D721Med (cell line): Measurements from ENCODE around the gene ERC2.

Source experiments
- DNase-seq: peaks from one replicate; pipeline ENCODE4 v3.0.0; 2011; ENCODE audit warnings: low spot score; ENCODE audit not compliant: insufficient read length
- FAIRE-seq: peaks from 2 replicates; lab custom pipeline; 2011; peaks lifted over from hg19 to GRCh38; lab: Jason Lieb, UNC
- TF ChIP-seq, protein P1 (sequence below): IDR thresholded peaks from 2 replicates; pipeline ENCODE4 v1.5.1; 2012; ENCODE audit warnings: mild to moderate bottlenecking, control low read depth; ENCODE audit not compliant: insufficient read depth; ENCODE audit errors: missing control alignments

ERC2 gene

DNA sequence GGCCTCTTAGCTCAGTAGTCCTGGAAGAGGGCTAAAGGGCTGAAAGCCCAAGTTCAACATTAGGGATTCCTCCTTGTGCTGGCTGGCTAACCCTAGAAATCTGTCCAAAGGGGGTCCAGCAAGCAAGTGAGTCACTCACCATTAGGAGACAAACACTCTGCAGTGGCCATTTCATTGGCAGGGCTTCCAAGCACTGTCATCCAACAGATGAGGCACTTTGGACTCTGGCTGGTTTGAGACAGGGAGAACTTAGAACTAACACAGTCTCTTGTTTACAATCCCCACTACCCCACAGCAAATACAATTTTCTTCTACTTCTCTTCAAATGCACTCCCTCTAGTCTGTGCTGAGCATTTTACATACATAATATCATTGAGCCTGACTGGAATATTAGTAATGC is 971.0 kb downstream of the ERC2 start:
- TF ChIP-seq, protein P1, sequence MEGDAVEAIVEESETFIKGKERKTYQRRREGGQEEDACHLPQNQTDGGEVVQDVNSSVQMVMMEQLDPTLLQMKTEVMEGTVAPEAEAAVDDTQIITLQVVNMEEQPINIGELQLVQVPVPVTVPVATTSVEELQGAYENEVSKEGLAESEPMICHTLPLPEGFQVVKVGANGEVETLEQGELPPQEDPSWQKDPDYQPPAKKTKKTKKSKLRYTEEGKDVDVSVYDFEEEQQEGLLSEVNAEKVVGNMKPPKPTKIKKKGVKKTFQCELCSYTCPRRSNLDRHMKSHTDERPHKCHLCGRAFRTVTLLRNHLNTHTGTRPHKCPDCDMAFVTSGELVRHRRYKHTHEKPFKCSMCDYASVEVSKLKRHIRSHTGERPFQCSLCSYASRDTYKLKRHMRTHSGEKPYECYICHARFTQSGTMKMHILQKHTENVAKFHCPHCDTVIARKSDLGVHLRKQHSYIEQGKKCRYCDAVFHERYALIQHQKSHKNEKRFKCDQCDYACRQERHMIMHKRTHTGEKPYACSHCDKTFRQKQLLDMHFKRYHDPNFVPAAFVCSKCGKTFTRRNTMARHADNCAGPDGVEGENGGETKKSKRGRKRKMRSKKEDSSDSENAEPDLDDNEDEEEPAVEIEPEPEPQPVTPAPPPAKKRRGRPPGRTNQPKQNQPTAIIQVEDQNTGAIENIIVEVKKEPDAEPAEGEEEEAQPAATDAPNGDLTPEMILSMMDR: no peak
- DNase-seq (no peak), FAIRE-seq (no peak)

DNA sequence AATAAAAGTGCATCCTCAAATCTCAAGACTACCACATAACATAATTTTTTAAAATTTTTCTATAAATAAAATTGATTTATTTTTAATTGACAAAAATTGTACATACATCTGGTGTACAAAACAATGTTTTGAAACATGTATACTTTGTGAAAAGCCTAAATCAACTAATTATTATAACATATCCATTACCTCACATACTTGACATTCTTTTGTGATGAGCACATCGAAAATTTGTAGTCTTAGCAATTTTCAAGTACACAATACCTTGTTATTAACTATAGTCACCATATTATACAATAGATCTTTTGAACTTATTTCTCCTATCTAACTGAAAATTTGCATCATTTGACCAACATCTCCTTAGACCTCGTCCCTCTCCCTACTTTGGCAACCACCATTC is 973.3 kb downstream of the ERC2 start:
- no peak for FAIRE-seq
- TF ChIP-seq, protein P1: no peak

DNA sequence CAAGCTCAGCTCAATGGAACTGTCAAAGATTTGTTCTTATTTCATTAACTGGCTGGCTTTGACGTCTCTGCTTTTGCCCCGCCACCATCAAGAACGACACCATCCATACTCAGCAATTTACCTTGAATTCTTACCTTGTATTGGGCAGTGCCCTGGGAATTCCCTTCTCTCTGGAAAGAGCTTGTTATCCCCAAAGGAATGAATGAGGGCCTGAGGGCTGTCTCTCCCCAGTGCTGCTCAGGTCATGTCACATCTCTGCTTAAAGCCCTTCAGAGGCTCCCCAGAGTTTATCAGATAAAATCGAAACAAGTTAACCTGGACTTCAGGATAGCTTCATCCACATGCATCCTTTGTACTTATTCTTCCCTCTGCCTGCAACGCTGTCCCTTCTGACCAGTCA is 975.3 kb downstream of the ERC2 start:
- no peak for DNase-seq
- TF ChIP-seq, protein P1: no peak
- no peak for FAIRE-seq

More for the DNA sequence above, 973.3 kb downstream of the ERC2 start:
- no peak for DNase-seq

DNA sequence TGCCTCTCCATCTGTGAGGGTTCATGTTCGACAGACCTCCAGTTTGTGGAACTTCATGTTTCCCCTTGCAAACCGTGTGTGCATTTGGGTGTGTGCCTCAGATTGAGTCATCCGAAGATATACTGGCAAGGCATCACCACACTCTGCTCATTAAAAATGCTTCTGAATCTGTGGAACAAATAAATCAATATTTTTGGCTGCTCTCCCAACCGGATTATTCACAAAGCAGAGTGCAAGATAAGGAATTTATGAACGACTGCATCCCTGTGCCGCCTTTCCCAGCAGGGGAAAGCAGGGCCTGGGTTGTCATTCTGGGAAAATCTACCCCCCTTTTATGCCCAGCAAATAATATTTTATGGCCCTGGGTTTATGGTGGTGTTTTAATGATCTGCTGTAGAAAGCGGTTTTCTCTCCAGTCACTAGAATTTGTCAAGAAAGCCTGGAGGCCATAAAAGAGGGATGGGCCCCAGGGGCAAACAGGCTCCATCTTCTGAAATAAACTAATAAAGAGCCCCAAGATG is 976.9 kb downstream of the ERC2 start:
- TF ChIP-seq, protein P1: no peak
- no peak for FAIRE-seq
- DNase-seq: no peak

DNA sequence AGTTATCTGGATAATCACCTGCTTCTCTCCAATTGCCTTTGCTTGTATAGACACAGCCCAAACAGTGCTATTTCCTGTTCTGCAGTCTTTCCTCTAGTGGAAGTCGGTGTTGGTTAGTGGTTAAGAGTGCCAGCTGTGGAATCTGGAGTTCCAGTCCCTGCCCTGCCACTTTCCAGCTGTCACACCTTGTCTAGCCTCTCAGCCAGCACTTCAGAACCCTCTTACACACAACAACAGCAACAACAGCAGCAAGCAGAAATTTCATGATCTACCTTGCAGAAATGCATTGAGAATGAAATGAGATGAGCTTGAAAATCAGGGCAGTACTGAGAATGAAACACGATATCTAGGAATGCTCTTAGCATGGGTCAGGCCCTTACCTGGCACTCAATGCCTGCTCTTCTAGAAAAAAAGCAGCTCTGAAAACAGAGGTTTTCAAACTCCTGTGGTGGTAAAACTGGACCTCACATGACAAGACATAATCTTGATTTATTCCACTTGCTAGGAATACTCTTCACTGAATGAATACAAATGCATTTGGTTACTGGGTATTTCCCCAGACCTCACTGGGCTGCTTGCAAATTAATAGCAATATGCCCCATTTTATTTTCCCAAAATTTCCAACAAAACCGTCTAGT is 977.9 kb downstream of the ERC2 start:
- DNase-seq (no peak), FAIRE-seq (no peak)
- TF ChIP-seq, protein P1: no peak

DNA sequence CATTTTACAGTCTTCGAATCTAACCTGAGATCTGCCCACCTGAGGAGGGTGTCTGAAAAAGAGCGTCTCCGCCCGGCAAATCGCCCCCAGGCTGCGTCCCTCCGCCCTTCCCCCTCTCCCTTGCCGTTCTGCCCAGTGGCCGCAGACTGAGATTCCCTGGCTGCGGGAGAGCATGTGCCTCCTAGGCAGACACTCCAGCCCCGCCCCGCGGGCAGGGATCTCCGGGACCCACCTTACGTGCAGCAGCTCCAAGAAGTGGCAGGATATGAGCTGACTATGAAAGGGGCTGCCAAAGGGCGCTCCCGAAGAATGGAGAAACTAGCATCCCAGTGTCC is 978.5 kb downstream of the ERC2 start:
- TF ChIP-seq, protein P1: no peak
- DNase-seq: no peak
- no peak for FAIRE-seq

DNA sequence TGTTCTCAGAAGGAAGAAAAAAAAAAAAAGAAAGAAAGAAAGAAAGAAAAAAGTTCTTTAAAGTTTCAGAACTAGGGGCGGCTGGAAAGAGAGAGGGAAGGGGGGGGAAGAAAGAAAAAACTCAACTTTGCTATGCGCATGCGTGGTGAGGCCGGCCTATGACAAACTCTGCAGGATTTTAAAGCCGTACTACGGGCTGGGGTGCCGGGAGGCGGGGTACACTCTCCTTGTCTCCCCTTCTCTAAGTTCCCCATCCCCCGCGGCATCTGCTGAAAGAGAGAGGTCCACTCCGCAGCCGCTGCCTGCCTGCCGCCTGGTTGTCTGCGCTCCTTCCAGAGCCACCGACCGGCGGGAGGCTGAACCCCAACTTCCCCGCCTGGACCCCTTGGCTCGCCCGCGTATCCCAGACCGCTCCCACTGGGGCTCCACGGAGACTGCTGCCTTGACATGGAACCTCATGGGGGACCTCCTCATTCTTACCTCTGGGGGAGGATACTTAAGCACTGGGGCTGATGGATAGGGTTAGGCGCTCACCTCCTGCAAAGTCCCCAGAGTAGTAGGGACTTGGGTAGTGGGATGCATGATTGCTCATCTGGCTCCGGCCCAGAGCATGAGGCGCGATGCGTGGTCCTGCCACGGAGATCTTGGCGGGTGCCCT is 979.7 kb downstream of the ERC2 start:
- DNase-seq (no peak), FAIRE-seq (no peak)
- TF ChIP-seq, protein P1: no peak
